Loucy (cell line): Measurements from ENCODE around the gene ABCC8.

Source experiments
- H2AFZ ChIP-seq: fragments of 200-600 bp; sonication (generic); 2 replicates; pipeline ENCODE4 v1.6.0; 2016; ENCODE audit warnings: antibody characterized with exemption, mild to moderate bottlenecking, low read length, moderate library complexity
- H3F3A ChIP-seq: fragments of 200-600 bp; 2 replicates; pipeline ENCODE4 v1.6.0; 2016; ENCODE audit warnings: antibody characterized with exemption, low read depth, mild to moderate bottlenecking
- H3K27me3 ChIP-seq: fragments of 200-600 bp; sonication (generic); 2 replicates; pipeline ENCODE4 v1.6.1; 2014; ENCODE audit warnings: low read length, mild to moderate bottlenecking; ENCODE audit not compliant: insufficient read depth, poor library complexity, severe bottlenecking
- H3K36me3 ChIP-seq: fragments of 200-600 bp; sonication (generic); 2 replicates; pipeline ENCODE4 v1.6.1; 2016; ENCODE audit warnings: low read length; ENCODE audit not compliant: insufficient read depth
- H3K4me1 ChIP-seq: fragments of 200-600 bp; sonication (generic); 2 replicates; pipeline ENCODE4 v1.5.1; 2014; ENCODE audit warnings: low read length, mild to moderate bottlenecking; ENCODE audit not compliant: insufficient read depth, poor library complexity, severe bottlenecking
- H3K4me2 ChIP-seq: fragments of 200-600 bp; sonication (generic); 2 replicates; pipeline ENCODE4 v1.6.0; 2014; ENCODE audit warnings: antibody characterized with exemption, low read length, low read depth, mild to moderate bottlenecking; ENCODE audit not compliant: poor library complexity, severe bottlenecking
- H3K4me3 ChIP-seq: fragments of 200-600 bp; sonication (generic); 2 replicates; pipeline ENCODE4 v1.5.1; 2014; ENCODE audit warnings: low read length, mild to moderate bottlenecking, mixed read lengths; ENCODE audit not compliant: poor library complexity, severe bottlenecking
- H3K79me2 ChIP-seq: fragments of 200-600 bp; sonication (generic); 2 replicates; pipeline ENCODE4 v1.6.1; 2014; ENCODE audit warnings: low read length; ENCODE audit not compliant: insufficient read depth
- H3K9ac ChIP-seq: fragments of 200-600 bp; sonication (generic); 2 replicates; pipeline ENCODE4 v1.6.0; 2014; ENCODE audit warnings: mild to moderate bottlenecking, low read depth, low read length, moderate library complexity; ENCODE audit not compliant: poor library complexity, severe bottlenecking
- H3K9me2 ChIP-seq: fragments of 200-600 bp; sonication (generic); replicated peaks from 2 replicates; pipeline ENCODE4 v1.6.1; 2016; ENCODE audit warnings: low read depth, low read length, mixed read lengths
- H3K9me3 ChIP-seq: fragments of 200-600 bp; sonication (generic); 2 replicates; pipeline ENCODE4 v1.6.1; 2014; ENCODE audit warnings: mild to moderate bottlenecking, antibody characterized with exemption, low read length, low read depth; ENCODE audit not compliant: insufficient read depth
- H4K20me1 ChIP-seq: fragments of 200-600 bp; sonication (generic); 2 replicates; pipeline ENCODE4 v1.6.0; 2014; ENCODE audit warnings: antibody characterized with exemption, low read length, mild to moderate bottlenecking; ENCODE audit not compliant: insufficient read depth, poor library complexity, severe bottlenecking
- CTCF ChIP-seq: fragments of 200-600 bp; sonication (generic); conservative IDR thresholded peaks from 2 replicates; pipeline ENCODE4 v1.5.1; 2014; ENCODE audit warnings: mild to moderate bottlenecking, antibody characterized with exemption, low read length
- EZH2phosphoT487 ChIP-seq: fragments of 200-600 bp; IDR thresholded peaks from 2 replicates; pipeline ENCODE4 v1.6.1; 2018; ENCODE audit warnings: antibody characterized with exemption, mild to moderate bottlenecking, moderate library complexity, borderline replicate concordance

ABCC8 gene

GRCh38 chr11:17496406-17496805, 19.8 kb upstream of the ABCC8 start:
- H3K9me3 ChIP-seq, result no peaks in the 10 kb centered on the region
- no peak overlapping the region for H3K9ac ChIP-seq
- H3K9me2 ChIP-seq, result no peaks in the 10 kb centered on the region
- H3K27me3 ChIP-seq, result no peaks in the 10 kb centered on the region
- TF ChIP-seq EZH2phosphoT487 (no peak), CTCF (no peak)
- no peak overlapping the region for H3K4me2 ChIP-seq
- no peaks in the 10 kb centered on the region for H4K20me1 ChIP-seq
- H3F3A ChIP-seq, result no peaks in the 10 kb centered on the region
- H3K79me2 ChIP-seq, result no peaks in the 10 kb centered on the region
- H3K4me1 ChIP-seq, result no peaks in the 10 kb centered on the region
- H2AFZ ChIP-seq, result no peak overlapping the region
- no peak overlapping the region for H3K4me3 ChIP-seq
- H3K36me3 ChIP-seq, result no peaks in the 10 kb centered on the region

DNA sequence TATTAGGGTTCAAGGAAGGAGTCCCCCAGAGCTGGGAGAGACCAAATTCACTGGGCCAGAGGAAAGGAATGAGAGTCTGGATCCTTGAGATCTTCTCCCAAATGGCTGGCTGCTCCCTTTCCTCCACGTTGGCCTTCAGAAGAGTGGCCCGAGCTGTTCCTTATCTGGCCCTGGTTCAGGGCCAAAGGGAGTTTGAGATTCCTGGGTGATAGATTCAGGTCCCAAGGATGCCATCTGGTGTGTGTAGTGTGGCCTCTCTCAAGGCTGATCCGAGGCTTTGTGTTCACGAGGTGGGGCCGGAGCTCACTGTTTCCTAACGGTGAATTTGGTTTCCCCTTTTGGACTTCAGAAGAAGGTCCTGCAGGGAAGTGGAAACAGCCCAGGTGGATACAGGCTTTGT, 17.4 kb upstream of the ABCC8 start:
- no peaks in the 10 kb centered on the region for H3K79me2 ChIP-seq

DNA sequence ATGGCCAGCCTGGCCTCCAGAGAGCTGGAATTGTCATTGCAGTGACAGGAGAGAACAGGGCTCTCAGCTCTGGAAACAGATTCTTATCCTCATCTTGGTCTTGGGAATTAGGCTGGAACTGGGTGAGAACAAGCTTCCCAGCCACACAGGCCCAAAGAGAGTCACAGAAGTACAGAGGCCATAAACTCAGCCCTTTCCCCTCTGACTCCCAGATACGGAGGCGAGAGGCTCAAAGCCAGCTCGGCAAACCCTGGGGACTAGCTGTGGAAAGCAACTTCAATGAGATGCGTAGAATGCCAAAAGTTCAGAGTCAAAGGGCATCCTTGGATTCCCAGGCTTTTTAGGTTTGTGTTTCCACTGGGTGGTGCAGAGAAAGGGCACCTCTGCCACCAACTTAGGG, 14.3 kb upstream of the ABCC8 start:
- no peaks in the 10 kb centered on the region for H4K20me1 ChIP-seq
- no peaks in the 10 kb centered on the region for H3K9me3 ChIP-seq
- H3K9me2 ChIP-seq, result no peaks in the 10 kb centered on the region
- H3K4me1 ChIP-seq, result no peaks in the 10 kb centered on the region
- H3K79me2 ChIP-seq, result no peaks in the 10 kb centered on the region
- no peaks in the 10 kb centered on the region for H3F3A ChIP-seq
- TF ChIP-seq EZH2phosphoT487 (no peak), CTCF (no peak)
- H3K4me2 ChIP-seq, result no peak overlapping the region
- no peaks in the 10 kb centered on the region for H3K36me3 ChIP-seq
- H3K4me3 ChIP-seq, result no peak overlapping the region
- H3K9ac ChIP-seq, result no peak overlapping the region
- H2AFZ ChIP-seq, result no peak overlapping the region
- H3K27me3 ChIP-seq, result no peaks in the 10 kb centered on the region

More for the DNA sequence above, 17.4 kb upstream of the ABCC8 start:
- Histone ChIP-seq H3K36me3 (no peaks in the 10 kb centered on the region), H3K9me2 (no peaks in the 10 kb centered on the region), H3F3A (no peaks in the 10 kb centered on the region), H2AFZ (no peak overlapping the region), H3K4me1 (no peaks in the 10 kb centered on the region), H3K4me2 (no peak overlapping the region), H3K27me3 (no peaks in the 10 kb centered on the region), H3K9ac (no peak overlapping the region), H3K9me3 (no peaks in the 10 kb centered on the region), H4K20me1 (no peaks in the 10 kb centered on the region), H3K4me3 (no peak overlapping the region)
- no peak for TF ChIP-seq EZH2phosphoT487
- TF ChIP-seq CTCF, result no peak
